Hepatocyte (in vitro differentiated cells): ENCODE data around the gene PRR29. TPM values are rescaled to one million over a fixed set of nuclear protein-coding genes. Genes with fewer than 3 reads are reported as not detected.

Source experiments
- DNase-seq: peaks from one replicate; pipeline ENCODE4 v3.0.0-alpha.2; 2016; ENCODE audit warnings: low spot score
- H2AFZ ChIP-seq: fragments of 200-600 bp; sonication (generic); 2 replicates; pipeline ENCODE4 v1.6.0; 2016; ENCODE audit warnings: antibody characterized with exemption, mild to moderate bottlenecking
- H3K27ac ChIP-seq: fragments of 200-600 bp; sonication (generic); 2 replicates; pipeline ENCODE4 v1.5.1; 2016; ENCODE audit warnings: mild to moderate bottlenecking
- H3K27me3 ChIP-seq: fragments of 200-600 bp; sonication (generic); 2 replicates; pipeline ENCODE4 v1.6.1; 2016
- H3K36me3 ChIP-seq: fragments of 200-600 bp; sonication (generic); replicated peaks from 2 replicates; pipeline ENCODE4 v1.5.1; 2016; ENCODE audit warnings: low read depth; ENCODE audit not compliant: insufficient read depth
- H3K4me1 ChIP-seq: fragments of 200-600 bp; sonication (generic); 2 replicates; pipeline ENCODE4 v1.5.1; 2016; ENCODE audit warnings: mild to moderate bottlenecking, moderate library complexity; ENCODE audit not compliant: insufficient read depth
- H3K4me2 ChIP-seq: fragments of 200-600 bp; sonication (generic); 2 replicates; pipeline ENCODE4 v1.6.0; 2016
- H3K4me3 ChIP-seq: fragments of 200-600 bp; sonication (generic); 2 replicates; pipeline ENCODE4 v1.5.1; 2016; ENCODE audit warnings: mild to moderate bottlenecking
- H3K79me2 ChIP-seq: fragments of 200-600 bp; sonication (generic); 2 replicates; pipeline ENCODE4 v1.6.0; 2017; ENCODE audit warnings: mild to moderate bottlenecking
- H3K9me2 ChIP-seq: fragments of 200-600 bp; sonication (generic); replicated peaks from 2 replicates; pipeline ENCODE4 v1.6.0; 2017; ENCODE audit warnings: mild to moderate bottlenecking; ENCODE audit not compliant: insufficient read depth
- H3K9me3 ChIP-seq: fragments of 200-600 bp; sonication (generic); 2 replicates; pipeline ENCODE4 v1.5.1; 2016; ENCODE audit warnings: low read depth, mild to moderate bottlenecking
- H4K20me1 ChIP-seq: fragments of 200-600 bp; sonication (generic); 2 replicates; pipeline ENCODE4 v1.6.0; 2016; ENCODE audit warnings: mild to moderate bottlenecking; ENCODE audit not compliant: insufficient read depth, poor library complexity, severe bottlenecking
- EZH2 ChIP-seq: fragments of 200-600 bp; sonication (generic); IDR thresholded peaks from 2 replicates; pipeline ENCODE4 v1.6.1; 2016; ENCODE audit warnings: antibody characterized with exemption, mild to moderate bottlenecking, borderline replicate concordance
- EZH2phosphoT487 ChIP-seq: fragments of 200-600 bp; sonication (generic); IDR thresholded peaks from one replicate; pipeline ENCODE4 v1.6.1; 2018; ENCODE audit warnings: antibody characterized with exemption, mild to moderate bottlenecking, low read depth, moderate library complexity; ENCODE audit not compliant: unreplicated experiment, severe bottlenecking
- WGBS: methylation state at CpG from one replicate; pipeline ENCODE4 v1.1.6; 2016; ENCODE audit warnings: low lambda C conversion rate; ENCODE audit errors: missing lambda C conversion rate; 5-methylcytosine and 5-hydroxymethylcytosine counted together
- polyA plus RNA-seq: library from polyadenylated mRNA; unstranded; fragments of >200 nt; fragmentation: Nextera tagmentation; extraction: Ambion mirVana; gene quantifications from 2 replicates; pipeline ENCODE4 v1.2.1, GENCODE V29; 2016
- total RNA-seq: library from RNA; depleted of rRNA; stranded (reverse); fragments of >200 nt; gene quantifications from 2 replicates; pipeline ENCODE4 v1.2.3, GENCODE V29; 2014
- TF ChIP-seq, protein P1 (sequence below): fragments of 200-600 bp; sonication (generic); IDR thresholded peaks from 2 replicates; pipeline ENCODE4 v1.5.1; 2016; ENCODE audit warnings: antibody characterized with exemption, mild to moderate bottlenecking; ENCODE audit not compliant: poor library complexity

Gene PRR29
- total and polyA plus RNA-seq, 2 experiments from 2014 or later = 0.13 to 1.4 TPM

DNA sequence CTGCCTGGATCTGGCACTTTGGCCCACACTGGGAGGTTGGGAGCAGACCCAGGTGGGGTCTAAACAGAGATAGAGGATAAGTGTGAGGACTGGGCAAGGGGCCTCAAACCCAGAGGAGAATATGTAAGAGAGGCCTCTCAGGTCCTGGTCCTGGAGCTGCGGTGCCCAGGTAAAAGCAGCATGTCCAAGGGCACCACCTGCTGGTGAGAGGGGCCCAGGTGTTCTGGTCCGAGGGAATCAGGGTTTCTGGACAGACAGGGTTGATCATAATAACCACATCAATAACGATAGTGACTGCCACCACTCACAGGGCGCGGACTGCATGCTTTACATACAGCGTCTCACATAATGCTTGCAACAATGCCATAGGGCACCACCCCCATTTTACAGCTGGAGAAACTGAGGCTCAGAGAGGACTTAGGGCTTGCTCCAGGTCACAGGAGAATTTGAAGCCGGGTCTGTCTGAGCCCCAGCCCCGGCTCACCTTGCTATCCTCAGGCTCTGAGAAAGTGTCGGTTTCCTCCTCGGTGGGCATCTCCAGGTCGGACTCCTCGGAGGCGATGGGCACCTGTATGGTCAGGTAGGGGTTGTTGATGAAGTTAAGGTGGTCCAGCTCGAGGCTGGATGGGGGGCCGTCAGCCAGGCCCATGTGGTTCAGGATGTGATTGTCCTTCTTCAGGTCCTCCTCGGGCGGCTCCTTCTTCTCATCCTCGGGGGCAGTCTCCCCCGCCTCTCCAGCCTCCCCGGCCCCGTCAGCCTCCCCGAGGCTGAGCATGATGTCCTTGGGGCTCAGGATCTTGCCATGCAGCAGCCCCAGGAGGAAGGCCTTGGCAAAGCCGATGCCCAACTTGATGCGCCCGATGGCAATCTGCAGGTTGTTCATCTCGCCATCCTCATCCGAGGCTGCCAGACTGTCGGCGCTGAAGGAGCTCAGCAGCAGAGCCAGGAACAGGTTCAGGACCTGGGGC lies 46.9 kb upstream of the PRR29 start:
- H2AFZ ChIP-seq = no peak overlapping the region
- no peak for TF ChIP-seq EZH2phosphoT487
- TF ChIP-seq, protein P1, sequence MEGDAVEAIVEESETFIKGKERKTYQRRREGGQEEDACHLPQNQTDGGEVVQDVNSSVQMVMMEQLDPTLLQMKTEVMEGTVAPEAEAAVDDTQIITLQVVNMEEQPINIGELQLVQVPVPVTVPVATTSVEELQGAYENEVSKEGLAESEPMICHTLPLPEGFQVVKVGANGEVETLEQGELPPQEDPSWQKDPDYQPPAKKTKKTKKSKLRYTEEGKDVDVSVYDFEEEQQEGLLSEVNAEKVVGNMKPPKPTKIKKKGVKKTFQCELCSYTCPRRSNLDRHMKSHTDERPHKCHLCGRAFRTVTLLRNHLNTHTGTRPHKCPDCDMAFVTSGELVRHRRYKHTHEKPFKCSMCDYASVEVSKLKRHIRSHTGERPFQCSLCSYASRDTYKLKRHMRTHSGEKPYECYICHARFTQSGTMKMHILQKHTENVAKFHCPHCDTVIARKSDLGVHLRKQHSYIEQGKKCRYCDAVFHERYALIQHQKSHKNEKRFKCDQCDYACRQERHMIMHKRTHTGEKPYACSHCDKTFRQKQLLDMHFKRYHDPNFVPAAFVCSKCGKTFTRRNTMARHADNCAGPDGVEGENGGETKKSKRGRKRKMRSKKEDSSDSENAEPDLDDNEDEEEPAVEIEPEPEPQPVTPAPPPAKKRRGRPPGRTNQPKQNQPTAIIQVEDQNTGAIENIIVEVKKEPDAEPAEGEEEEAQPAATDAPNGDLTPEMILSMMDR = peak; percentile 51
- H3K4me1 ChIP-seq = no peaks in the 10 kb centered on the region
- H3K4me3 ChIP-seq = no peak overlapping the region
- H3K9me2 ChIP-seq = no peaks in the 10 kb centered on the region
- WGBS = 86% methylated on average over 28 of the region's 29 CpGs
- H3K9me3 ChIP-seq = no peaks in the 10 kb centered on the region
- no peaks in the 10 kb centered on the region for H3K79me2 ChIP-seq
- no peaks in the 10 kb centered on the region for H4K20me1 ChIP-seq
- no peaks in the 10 kb centered on the region for H3K27me3 ChIP-seq
- H3K4me2 ChIP-seq = no peak overlapping the region
- H3K27ac ChIP-seq = no peak overlapping the region
- peak; percentile 69 for DNase-seq
- no peaks in the 10 kb centered on the region for H3K36me3 ChIP-seq

DNA sequence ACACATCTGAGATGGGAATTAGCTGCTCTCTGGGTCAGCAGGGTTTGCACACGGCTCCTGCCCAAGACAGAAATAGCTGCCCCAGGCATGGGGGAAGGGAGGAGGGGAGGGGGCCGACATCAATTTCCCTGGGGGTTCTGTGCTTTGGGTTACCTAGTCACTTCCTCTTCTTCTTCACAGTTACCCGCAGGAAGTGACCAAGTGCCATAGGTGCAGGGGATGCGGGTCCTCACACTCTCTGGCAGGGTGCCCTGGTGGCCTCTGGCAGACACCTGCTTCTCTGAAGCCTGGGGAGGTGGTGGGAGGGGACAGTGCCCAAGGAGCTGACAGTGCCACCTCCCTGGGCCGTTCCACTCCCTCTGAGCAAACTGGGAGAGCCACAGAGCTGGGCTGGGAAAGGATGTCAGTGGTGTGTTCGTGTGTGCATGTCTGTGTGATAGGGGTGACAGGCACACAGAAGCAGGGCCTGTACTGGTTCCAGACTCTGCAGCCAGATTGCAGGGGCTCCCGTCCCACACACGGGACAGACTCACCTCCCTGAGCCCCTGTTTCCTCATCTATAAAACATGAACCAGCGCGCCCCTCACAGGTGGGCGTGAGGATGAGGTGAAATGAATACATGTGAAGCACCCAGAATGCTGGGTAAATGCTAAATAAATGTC lies 43.6 kb upstream of the PRR29 start:
- Histone ChIP-seq H3K36me3 (no peaks in the 10 kb centered on the region), H3K27me3 (no peaks in the 10 kb centered on the region), H3K4me3 (no peak overlapping the region), H4K20me1 (no peaks in the 10 kb centered on the region), H2AFZ (no peak overlapping the region), H3K9me3 (no peaks in the 10 kb centered on the region), H3K4me2 (no peak overlapping the region), H3K4me1 (no peaks in the 10 kb centered on the region), H3K9me2 (no peaks in the 10 kb centered on the region), H3K27ac (no peak overlapping the region), H3K79me2 (no peaks in the 10 kb centered on the region)
- TF ChIP-seq EZH2phosphoT487 (no peak), EZH2 (no peak)
- TF ChIP-seq, protein P1 = no peak
- 82% methylated on average over 11 of the region's 11 CpGs for WGBS
- no peak for DNase-seq

DNA sequence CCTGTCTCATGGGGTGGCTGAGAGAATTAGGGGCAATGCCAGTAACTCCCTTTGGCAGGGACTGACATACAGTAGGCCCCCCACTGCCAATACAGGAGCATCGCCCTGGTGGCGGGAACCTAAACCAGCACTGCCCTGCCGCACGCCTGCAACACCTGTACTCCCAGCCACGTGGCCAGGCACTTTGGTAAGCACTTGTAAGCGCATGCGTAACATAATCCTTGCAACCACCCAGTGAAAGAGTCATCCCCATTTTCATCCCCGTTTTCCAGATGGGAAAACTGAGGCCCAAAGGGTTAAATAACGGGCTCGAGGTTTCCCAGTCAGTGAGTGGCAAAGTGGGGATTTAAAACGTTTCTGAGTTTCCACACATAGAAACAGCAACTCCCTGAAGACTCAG lies 42.9 kb upstream of the PRR29 start:
- DNase-seq = no peak
- Histone ChIP-seq H3K27me3 (peaks cover under 1% of the 10 kb centered on the region), H3K4me1 (no peaks in the 10 kb centered on the region), H3K27ac (no peak overlapping the region), H3K4me3 (no peak overlapping the region), H3K36me3 (no peaks in the 10 kb centered on the region), H2AFZ (no peak overlapping the region), H3K4me2 (no peak overlapping the region), H3K9me2 (no peaks in the 10 kb centered on the region), H3K9me3 (no peaks in the 10 kb centered on the region), H3K79me2 (no peaks in the 10 kb centered on the region), H4K20me1 (no peaks in the 10 kb centered on the region)
- 87% methylated on average over 11 of the region's 11 CpGs for WGBS
- TF ChIP-seq EZH2phosphoT487 = no peak
- TF ChIP-seq, protein P1 = no peak
- TF ChIP-seq EZH2 = no peak
